ENCODE results near the gene AOPEP. TPM values are rescaled to one million over a fixed set of nuclear protein-coding genes. Genes with fewer than 3 reads are reported as not detected.
A peak's percentile ranks its signal among the peaks of the same experiment; 100 is the strongest.

AOPEP gene
- total RNA-seq, 1 donor from 2014 or later, result 180 TPM

DNA sequence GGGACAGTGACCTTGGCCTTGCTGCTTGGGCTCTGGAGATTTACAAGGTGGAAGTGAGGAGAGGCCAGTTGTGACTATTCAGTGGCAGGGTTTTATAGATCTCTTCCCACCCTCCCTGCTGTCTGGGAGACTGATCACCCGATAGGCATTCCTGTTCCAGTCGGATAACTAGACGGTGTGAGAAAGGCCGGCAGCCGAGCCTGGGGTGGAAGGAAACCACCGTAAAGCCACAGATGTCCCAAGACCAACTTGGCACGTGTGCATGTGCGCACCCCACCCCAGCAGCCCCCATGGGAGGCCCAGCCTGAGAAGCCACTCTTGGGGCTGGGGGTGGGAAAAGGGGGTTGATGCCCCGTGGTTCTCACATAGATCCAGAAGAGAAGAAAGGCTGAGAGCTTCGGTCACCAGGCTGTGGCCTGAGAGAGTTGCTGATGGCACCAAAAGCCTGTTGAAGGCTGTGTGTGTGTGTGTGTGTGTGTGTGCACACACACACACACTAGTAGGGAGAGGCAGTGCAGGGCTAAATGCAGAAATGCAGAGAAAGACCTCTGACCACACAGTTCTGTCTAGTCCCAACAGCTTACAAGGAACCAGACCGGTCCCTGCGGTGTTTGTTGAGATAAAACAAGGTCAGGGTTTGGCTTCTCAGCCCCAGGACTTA lies 365.2 kb downstream of the AOPEP start:
- ATAC-seq (no peak), DNase-seq (ENCODE audit: missing footprints) (no peak)
- intact Hi-C loops (cut with DNase I), result no loop called here

- ATAC-seq (no peak), DNase-seq (ENCODE audit: missing footprints) (no peak)
- intact Hi-C loops (cut with DNase I), result no loop called here
Measured at GRCh38 chr9:95092262-95093072, 366.0 kb downstream of the AOPEP start.

DNA sequence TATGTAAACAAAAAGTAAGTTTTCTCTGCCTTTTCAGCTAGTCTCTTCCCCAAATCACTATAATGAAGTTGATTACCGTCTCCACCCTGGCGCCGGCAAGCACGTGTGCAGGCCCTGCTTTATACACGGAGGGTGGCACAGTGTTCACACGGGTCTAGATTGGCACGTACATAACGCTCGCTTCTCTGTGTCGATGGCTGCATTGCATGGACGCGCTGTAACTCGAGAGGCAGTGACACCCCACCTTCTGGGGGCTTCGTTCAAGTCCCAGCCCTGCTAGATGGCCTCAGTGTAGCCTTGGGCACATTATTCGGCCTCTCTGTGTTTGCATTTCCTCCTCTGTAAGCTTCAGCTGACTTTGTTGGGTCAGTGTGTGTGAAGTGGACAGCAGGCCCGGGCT lies 367.1 kb downstream of the AOPEP start:
- ATAC-seq (no peak), DNase-seq (ENCODE audit: missing footprints) (no peak)
- intact Hi-C loops (cut with DNase I), result no loop called here

- DNase-seq (ENCODE audit: missing footprints) (no peak), ATAC-seq (no peak)
- intact Hi-C loops (cut with DNase I), result no loop called here
Measured at GRCh38 chr9:95094002-95094401, 367.5 kb downstream of the AOPEP start.

DNA sequence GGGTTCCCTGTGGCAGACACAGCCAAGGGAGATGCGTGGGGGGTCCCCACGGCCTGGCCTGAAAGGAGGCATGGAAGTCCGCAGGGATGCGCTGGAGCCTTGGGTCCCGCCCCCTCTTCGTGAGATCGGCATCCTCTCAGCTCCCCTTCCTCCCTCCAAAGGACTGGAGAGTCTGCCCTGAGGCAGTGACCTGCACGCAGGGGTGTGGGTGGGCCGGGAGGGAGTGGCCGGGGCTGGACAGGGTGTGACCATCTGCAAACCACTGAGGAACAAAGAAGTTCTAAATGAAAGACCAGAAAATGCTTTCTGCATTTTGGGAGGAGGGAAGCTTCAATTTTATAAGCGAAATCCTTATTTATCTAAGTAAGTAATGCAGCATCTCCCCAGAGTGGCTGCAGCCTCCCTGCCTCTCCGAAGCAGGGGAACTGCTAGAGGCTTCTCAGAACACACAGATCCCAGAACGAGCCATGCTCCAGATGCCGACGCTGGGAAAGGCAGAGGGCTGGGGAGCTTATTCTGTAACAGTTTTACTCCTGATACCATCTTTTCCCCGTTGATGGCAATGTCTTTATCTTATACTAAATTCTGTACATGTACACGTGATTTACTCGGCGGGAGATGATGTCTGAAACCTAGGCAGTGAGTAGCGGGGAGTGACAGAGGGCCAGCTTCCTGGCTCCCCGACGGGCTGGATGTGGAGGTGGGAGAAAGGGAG lies 369.3 kb downstream of the AOPEP start:
- DNase-seq (ENCODE audit: missing footprints) (no peak), ATAC-seq (no peak)
- intact Hi-C loops (cut with DNase I), result no loop called here

- intact Hi-C loops (cut with DNase I), result no loop called here
- DNase-seq (ENCODE audit: missing footprints) (no peak), ATAC-seq (no peak)
Measured at GRCh38 chr9:95096381-95096780, 369.9 kb downstream of the AOPEP start.

GRCh38 chr9:95096807-95097206 lies 370.3 kb downstream of the AOPEP start:
- DNase-seq (ENCODE audit: missing footprints) (no peak), ATAC-seq (no peak)
- intact Hi-C loops (cut with DNase I), result no loop called here

DNA sequence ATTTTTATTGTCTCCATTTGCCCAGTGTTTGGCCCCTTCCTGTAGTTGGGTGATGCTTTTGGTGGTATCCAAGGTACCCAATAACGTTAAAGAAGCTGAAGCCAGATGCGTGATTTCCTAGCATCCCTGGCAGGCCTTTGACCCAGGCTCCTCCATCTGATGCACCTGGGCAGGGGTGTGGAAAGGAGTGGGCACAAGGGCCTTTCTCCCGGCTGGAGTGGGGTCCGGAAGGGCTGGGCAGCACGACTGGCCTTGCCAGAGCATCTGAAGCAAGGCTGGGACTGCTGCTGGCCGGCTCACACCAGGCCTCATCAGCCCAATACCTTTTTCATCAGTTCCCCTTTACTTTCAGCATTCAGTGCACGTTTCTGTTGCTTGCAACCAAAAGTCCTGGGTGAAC lies 370.8 kb downstream of the AOPEP start:
- intact Hi-C loops (cut with DNase I), result no loop called here
- DNase-seq (ENCODE audit: missing footprints) (no peak), ATAC-seq (no peak)

DNA sequence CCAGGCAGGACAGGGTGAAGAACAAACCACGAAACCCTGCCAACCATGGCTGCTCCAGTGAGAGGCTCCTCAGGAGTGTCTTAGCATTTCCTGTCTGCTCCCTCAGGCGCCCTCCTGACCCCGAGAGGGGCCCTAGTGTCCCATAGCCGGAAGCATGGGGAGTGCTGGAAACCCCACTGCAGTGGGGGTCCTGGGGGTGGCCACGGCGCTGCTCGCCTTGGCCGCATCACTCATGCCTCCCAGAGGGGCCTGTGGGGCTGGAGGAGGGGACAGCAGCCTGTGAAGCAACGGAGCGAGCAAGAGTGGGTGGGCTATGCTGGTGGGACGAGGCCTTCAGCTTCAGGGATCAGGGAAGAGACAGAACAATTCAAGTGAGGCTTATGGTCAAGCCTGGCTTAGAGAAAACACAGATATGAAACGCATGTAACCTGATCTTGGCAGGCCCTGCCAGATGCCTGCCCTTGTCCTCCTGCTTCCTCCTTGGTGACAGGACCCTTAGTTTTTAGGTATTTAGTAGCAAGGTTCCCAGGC lies 372.0 kb downstream of the AOPEP start:
- intact Hi-C loops (cut with DNase I), result no loop called here
- no peak for ATAC-seq

GRCh38 chr9:95099321-95100070 lies 373.0 kb downstream of the AOPEP start:
- intact Hi-C loops (cut with DNase I), result no loop called here
- ATAC-seq, result no peak
- no peak for DNase-seq (ENCODE audit: missing footprints)

More for the DNA sequence above, 372.0 kb downstream of the AOPEP start:
- no peak for DNase-seq (ENCODE audit: missing footprints)

DNA sequence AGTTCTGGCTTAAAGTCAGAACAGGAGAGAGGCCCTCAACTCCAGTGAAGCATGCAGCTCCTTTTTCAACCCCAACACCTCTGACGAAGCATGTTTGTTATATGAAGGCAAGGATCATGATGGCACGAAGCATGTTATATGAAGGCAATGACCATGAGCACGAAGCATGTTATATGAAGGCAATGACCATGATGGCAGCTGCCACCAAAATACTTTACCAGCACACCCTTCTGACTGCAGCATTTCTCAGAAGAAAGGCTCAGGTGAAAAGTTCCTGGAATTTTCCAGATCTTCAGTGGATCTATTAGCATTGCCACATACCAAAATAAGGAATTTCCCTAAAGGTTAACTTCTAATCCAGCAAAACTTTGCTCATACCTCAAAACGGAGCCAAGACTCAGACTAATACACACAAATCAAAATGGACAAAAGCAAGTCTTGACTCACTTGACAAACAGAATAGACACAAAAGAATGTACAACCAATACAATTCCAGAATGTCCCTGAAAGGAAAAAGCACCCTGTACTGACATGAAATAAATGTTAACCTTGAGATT lies 373.6 kb downstream of the AOPEP start:
- intact Hi-C loops (cut with DNase I), result no loop called here
- DNase-seq (ENCODE audit: missing footprints), result no peak
- no peak for ATAC-seq

GRCh38 chr9:95101326-95101725 lies 374.8 kb downstream of the AOPEP start:
- ATAC-seq, result no peak
- intact Hi-C loops (cut with DNase I), result no loop called here
- DNase-seq (ENCODE audit: missing footprints), result no peak

- intact Hi-C loops (cut with DNase I), result no loop called here
- ATAC-seq, result no peak
- no peak for DNase-seq (ENCODE audit: missing footprints)
Measured at GRCh38 chr9:95102001-95102433, 375.5 kb downstream of the AOPEP start.

DNA sequence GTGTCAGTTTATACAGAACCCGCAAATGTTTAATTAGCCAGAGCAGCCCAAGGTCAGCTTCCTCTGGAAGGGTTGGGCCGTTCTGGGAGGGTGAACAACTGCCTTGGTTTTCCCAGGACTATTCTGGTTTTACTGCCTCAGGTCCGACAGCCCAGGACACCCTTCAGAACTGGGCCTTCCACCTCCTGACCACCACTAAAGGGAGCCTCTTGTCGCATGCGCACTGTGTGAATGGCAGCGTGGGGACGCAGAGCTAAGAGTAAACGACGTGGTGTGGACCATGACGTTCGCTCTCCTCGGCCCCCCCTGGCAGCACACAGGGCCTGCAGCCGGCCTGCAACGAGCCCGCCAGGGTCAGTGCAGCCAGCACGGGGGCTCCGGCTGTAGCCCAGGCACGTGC lies 376.1 kb downstream of the AOPEP start:
- intact Hi-C loops (cut with DNase I), result no loop called here
- no peak for ATAC-seq
- no peak for DNase-seq (ENCODE audit: missing footprints)

- intact Hi-C loops (cut with DNase I), result no loop called here
- DNase-seq (ENCODE audit: missing footprints), result no peak
- peak; percentile 29 for ATAC-seq
Measured at GRCh38 chr9:95103281-95103771, 376.8 kb downstream of the AOPEP start.

DNA sequence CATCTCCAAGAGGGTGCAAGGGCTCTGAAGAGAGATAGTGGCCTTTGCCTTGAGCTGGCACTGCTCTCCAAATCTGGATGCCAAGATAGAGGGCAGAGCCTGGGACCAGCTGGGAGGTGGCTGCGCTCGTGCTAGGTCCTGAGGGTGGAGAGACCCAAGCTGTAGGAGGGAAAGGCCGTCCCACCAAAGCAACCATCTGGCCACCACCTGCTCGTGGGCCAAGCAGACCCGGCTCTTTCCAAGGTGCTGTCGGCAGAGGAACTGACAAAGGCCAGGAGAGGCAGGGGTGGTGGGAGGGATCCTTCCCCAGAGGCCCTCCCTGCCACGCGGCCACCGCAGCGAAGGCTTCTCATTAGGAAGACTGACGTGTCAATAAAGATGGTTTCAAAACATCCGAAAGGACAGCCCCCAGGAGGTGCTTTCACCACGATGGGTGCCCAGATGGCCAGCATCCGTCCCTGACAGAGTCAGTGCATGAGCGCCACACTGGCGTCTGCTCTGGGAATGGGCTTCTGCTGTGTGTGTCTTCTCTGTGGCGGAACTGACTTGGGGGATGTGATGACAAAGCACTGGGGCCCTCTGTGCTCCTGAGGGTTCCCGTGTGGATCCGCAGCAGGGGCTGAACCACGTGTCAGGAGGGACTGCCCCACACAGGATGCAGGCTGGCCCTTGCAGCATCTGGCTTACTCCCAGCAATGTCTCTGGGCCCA lies 377.5 kb downstream of the AOPEP start:
- DNase-seq (ENCODE audit: missing footprints), result no peak
- intact Hi-C loops (cut with DNase I), result no loop called here
- ATAC-seq, result peak; percentile 45

DNA sequence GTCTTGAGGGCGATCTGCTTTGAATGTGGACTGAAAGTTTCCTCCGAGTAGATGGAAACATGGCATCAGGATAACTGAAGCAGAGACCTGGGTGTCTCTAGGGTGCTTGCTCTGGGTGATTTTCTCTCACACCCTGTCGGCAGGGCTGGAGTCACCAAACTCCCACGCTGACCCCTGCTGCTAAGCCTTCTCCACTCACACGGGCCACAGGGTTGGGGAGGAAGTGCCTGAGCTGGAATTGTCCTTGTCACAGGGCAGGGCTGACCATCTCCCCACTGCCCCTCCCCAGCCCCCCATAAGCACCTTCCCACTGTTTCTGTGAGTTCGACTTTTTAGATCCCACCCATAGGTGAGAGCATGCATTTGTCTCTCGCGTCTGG lies 378.1 kb downstream of the AOPEP start:
- intact Hi-C loops (cut with DNase I), result no loop called here
- DNase-seq (ENCODE audit: missing footprints) (no peak), ATAC-seq (no peak)

DNA sequence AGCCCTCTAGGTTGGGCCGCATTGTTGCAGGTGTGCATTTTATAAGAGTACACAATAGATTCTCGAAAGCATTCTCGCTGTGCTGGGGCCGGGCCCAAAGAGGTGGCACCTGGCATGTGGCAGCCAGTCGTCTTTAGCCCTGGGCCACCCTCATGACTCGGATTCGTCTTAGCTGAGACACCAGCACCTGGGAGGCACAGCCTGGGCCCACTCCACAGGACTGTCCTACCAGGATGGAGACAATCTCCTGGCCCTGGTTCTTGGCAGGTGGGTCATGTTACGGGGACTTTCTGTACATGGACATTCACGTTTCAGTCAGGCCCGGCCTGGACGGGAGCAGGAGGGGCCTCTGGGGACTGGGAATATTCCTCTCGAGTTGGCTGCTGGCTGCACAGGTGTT lies 378.5 kb downstream of the AOPEP start:
- intact Hi-C loops (cut with DNase I), result no loop called here
- DNase-seq (ENCODE audit: missing footprints) (no peak), ATAC-seq (no peak)

Measured in Right ventricle myocardium inferior (tissue), 1 donor.